ENCODE measurements around the gene OSBPL1A.

The OSBPL1A gene

DNA sequence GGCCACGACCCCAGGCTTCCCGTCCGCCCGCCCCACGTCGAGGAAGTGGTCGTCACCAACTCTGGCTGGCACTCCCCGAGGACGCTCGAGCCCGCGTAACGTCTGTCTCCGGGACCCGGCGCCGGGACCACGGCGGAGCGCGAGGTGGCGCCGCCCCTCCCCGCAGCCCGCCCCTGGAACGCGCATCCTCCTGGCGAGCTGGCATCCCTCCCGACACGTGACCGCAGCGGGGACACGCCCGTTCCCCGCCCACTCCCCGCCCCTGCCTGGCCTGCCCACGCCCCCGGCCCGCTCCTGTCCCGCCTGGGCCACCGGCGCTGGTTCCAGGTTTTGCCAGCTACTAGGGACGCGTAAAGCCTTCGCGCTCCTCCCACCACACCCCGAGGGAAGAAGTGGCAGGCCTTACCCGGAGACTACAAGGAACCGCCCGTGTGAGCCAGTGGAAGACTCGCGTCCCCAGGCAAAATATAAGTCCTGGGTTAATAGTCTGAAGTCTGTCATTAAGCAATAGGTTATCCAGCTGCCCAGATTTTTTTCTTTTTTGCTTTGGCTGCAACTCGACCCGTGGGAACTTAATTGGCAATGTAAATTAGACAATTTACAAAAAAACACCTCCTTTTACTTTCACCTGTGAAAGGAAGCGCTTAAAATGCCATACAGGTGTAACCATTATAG, at the start of gene OSBPL1A:
OSBPL1A (minus strand) TSS at position 131 of the 675 bp plus-strand sequence. CDS start 20,291 bp downstream, outside the sequence.
- peak; percentile 85 for DNase-seq

DNA sequence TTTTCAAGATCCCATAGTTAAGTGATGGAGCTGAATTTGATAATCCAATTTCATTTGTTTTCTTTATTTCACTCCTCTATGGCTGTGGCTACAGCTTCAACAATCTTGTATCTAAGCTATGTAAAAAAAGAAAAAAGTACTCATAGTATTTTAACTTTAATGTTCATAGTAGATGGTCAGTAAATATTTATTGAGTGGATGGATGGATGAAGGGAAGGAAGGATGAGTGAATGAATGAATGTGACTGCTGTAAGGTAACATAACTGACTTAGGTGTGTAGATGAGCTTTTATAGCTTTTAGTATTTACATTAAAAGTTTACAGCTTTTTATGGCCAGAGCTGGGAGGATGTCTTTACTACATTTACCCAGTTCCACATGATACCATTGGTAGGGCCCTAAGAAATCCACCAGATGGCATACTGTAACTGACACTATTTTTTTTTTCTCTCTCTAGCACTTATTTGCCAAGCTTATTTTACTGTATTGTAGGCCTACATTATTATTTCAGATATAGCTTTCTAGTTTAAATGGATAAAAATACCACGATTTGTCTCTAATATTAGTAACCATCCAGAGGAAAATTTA, 49.4 kb upstream of the OSBPL1A start:
- no peak for DNase-seq

DNA sequence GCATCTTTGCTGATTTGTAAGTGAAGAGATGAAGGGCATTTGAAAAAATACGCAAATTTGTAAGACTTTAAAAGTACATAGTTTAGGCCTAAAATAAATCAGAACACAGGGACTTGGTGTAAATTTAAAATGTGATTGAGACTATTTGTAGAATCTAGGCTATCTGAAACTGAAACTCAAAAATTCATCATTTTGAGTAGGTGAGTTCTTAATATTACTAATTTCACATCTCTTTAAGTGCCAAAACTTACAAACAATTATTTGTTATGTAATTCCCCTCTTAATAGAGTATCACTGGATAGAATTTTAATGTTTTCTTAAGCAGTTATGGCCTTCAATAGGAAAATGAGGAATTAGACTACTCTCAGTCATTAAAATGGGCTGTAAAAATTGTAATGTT, 48.8 kb upstream of the OSBPL1A start:
- no peak for DNase-seq

DNA sequence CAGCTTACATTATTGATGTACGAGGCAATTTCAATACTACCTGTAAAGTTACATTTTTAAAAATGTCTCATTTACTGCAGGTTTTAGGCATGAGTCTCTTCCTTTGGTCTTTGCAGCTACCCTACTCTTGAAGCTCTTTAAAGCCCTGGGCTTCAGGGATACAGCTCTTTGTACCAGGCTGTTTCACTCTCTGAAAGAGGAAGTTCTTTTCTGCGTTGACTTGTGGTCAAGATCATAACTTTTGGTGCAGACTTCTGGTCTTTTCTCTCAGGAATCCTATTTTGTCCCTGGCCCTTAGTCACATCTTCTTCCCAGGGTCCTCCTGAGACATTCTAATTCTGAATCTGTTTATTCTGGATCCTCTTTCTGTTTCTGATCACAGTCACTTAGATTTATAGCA, 46.2 kb upstream of the OSBPL1A start:
- peak; percentile 47 for DNase-seq

DNA sequence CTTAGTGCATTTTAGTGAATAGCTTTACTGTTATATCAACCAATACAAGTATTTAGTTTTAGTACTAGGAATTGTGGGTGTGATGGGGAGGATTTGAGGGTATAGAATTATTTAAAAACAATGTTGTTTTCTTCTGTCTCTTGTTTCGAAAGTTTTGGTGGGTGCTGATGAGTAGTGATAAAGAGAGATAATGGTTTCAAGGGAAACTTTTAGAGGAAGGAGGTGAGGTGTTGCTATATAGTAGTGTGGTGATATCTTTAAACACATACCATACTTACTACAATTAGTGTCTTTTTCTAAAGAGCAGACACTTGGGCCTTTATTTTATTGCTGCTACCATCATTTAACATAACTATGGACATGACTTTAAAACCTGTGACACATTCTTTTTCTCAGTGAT, 39.3 kb upstream of the OSBPL1A start:
- no peak for DNase-seq

DNA sequence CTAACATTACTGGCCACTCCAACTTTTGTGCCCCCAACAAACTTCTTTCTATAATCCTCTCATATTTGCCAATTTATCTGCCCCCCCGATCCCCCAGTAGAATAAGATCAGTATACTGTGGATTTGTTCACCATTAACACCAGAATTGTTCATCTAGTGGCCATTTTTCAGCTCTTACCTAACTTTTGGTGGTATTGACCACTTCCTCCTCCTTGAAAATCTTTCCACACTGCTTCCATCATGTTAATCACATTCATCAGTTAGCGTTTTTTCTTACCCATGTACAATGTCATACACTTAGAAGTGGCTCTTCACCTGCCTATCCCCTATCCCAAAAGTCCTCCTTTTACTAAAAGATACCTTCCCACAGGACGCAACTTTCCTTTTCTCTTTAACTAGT, 35.0 kb upstream of the OSBPL1A start:
- no peak for DNase-seq

DNA sequence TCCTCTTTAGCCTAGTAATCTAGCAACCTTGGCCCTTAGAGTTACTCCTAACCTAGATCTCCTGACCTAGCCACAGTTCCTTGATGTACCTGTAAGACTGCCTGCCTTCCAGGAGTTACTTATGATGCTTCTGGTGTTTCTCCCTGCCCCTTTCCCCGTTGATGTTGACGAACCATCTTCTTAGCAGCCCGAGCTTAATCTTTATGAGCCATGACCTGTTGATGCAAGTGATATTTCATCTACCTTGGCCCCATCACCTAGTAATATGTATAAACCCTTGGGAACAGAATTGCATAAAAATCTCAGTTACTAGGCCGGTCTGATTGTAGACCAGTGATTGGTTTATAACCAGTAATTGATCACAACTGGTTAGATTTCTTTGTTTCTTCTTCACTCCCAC, 31.6 kb upstream of the OSBPL1A start:
- DNase-seq = no peak

DNA sequence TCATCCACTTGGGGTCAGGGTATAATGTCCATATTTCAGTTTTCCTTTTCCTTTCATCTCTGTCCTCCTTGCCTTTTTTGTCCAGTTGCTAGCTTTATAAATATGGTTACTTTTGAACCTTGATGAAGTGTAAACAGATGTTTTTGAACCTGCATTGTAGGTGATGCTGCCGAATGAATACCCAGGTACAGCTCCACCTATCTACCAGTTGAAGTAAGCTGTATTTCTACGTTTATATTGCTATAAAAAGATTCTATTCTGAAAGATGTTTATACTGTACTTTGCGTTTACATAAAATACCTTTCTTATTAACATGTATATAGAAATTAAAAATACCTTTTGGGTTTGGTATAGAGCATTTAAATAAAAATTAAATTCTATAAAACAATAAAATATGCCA, 31.1 kb upstream of the OSBPL1A start:
- no peak for DNase-seq

DNA sequence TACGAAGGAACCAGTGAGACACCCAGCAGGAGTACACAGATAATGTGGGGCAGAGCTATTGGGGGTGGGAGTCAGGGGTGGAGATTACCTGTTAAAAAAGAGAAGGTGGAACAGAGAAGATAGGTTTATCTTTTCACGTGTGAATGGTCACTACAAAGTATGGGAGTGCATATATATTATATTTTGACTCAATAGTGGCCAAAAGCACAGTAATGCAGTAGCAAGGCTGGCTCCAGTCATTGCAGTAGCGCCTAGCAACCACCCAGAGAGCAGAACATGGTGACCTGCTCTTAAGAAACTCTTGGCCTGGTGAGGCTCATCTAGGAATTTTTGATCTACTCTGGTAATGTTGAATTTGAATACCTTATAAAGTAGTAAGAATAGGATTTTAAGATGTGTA, 29.9 kb upstream of the OSBPL1A start:
- no peak for DNase-seq

DNA sequence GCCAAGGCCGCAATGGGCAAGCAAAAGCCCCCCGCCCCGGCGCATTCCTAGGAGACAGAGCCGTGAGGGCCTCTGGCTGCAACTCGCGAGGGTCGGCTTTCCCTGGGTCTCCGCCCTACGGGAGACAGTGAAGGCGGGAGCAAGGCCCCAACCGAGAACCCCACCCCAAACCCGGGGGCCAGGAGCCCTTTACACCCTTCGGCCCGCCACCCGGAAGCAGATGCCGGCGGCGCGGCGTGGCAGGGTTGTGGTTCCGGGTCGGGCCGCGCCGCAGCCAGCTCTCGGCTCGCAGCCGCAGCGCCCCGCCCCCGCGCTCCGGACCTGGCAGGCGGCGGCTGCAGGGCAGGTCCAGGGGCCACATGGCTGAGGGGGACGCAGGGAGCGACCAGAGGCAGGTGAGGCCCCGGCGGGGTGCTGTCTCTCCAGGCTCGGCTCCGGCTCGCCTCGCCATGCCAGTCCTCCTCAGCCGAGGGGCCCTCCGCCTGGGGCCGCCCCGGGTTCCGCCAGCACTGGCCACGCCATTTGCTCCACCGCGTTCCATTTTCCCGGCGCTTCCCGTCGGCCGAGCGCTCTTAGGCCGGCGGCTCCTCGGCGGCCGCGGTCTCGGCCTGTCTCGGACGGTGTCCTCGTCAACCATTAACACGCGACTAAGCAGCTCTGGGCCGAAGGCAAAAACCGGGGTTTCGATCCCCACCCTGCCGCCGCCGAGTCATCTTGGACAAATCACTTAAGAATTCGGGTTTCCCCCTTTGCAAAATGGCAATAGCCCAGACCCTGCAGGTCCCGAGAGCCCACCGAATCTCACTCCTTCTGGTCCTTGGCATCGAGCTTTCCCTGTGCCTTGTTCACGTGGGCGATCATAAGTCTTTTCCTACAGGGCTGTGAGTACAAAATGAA, 29.0 kb upstream of the OSBPL1A start, which contains the start of gene IMPACT:
IMPACT (plus strand) TSS at position 273 of the 897 bp plus-strand sequence; CDS start at position 360, 87 bp downstream.
- peak; percentile 84 for DNase-seq

DNA sequence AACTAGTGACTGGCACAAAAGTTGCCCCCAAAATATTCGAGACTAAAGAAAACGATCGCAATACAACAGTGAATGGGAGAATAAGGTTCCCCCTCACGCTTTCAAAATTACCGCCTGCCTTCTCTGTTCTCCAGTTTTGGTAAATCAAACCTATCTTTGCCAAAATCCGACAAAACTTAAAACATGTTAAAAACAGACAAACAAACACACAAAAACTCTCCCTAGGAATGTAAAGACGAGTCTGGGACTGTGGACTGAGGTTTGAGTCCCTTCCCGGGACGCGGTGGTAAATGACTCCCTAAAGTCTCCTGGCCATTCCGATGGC, 28.4 kb upstream of the OSBPL1A start:
- DNase-seq = no peak

DNA sequence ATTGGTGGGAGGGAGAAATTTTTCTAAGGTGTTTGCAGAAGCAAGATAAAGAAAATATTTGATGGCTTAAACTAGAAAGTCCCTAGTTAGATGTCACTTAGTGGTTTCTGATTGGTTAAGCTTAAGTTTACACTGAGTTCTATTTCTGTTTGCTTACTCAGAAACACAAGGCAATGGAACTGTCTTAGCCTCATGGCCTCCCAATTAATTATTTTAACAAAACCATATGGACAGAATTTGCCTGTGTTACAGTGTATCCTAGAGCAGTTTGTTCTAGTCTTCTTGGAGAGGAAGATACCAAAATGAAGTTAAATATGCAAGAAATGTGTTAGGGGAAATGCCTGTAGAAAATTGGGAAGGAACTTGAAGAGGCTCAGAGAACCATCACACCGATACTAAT, 24.2 kb upstream of the OSBPL1A start:
- no peak for DNase-seq

DNA sequence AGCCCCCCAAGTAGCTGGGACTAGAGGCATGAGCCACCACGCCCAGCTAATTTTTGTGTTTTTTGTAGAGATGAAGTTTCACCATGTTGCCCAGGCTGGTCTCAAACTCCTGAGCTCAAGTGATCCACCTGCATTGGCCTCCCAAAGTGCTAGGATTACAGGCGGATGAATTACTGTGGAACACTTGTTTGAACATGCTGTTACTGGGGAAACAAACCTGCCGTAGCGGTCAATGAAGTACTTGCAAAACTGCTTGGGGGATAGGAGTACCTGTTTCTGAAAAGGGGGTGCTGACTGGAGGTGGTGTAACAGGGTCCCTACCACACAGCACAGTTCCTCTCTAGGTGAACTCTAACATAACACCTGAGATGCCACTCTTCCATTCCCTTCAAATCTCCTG, 22.9 kb upstream of the OSBPL1A start:
- no peak for DNase-seq

DNA sequence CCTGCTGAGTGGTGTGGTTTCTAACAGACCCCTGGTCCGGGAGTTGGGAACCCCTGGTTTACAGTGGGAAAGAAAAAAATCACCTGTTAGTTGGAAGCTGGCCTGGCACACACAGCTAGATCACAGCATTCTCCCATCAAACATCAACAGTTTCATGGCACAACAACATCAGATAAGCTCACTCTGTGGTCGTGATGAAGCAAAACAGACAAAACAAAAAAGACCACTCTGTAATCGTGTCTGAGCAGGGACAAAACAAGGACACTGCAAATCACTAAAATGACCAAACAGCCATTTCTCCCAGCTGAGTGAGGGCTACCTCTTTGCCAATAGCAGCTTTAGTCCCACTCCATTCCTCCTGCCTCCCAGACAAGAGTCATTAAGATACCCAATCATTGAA, 19.9 kb upstream of the OSBPL1A start:
- DNase-seq = no peak

DNA sequence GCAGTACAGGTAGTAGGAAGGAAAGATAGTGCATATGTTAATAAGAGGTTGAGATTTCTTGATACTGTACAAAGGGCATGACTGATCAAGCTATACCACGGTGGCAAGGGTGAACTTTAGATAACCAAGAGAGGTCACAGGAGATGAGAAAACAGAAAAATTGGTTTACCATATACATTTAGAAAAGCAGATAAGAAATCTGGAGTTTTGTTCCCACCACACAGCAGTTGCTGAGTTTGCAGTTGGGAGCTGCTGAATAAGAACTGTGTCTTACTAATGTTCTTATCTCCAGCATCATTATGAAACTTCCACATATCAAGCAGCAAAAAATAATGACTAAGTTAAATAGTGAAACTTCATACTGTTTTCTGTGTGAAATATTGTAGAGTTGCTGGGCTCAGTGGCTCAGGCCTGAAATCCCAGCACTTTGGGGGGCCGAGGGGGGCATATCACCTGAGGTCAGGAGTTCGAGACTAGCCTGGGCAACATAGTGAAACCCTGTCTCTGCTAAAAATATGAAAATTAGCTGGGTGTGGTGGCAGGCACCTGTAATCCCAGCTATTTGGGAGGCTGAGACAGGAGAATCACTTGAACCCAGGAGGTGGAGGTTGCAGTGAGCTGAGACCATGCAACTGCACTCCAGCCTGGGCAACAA, 16.9 kb upstream of the OSBPL1A start:
- DNase-seq = no peak

DNA sequence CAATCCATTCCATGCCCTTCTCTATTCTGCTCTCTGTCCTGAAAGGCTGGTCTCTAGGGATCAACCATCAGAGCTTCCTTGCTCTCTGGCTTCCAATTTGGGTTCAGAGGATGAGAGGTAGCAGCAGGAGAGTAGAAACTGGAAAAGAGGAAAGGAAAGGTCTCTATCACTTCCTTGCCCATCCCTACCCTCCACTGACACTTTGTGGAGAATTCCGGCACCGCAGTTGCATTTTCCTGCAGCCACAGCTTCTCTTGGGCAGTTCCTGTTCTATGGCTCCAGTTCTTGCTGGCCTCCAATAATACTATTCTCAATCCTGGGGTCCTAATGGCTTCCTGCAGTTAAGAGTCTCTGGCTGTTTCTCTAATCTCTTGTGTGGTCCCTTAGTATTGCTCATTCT, 15.5 kb upstream of the OSBPL1A start:
- DNase-seq = no peak

DNA sequence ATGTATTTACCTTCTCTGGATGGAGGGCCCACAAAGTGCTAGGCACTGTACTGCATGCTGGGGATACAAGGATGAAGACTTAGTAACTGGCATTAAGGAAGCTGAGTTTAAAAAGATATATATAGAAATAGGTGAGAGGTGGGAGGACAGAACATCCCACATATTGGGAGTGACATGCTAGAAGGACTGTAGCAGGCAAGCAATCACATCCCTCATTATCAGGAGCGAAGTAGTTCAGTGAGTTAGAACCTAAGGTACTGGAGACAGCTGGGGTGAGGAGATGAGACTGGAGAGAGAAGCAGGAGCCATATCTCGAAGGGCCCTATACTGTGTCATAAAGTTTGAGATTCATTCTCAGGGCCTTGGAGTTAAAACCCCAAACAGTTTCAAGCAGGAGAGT, 10.9 kb upstream of the OSBPL1A start:
- no peak for DNase-seq

DNA sequence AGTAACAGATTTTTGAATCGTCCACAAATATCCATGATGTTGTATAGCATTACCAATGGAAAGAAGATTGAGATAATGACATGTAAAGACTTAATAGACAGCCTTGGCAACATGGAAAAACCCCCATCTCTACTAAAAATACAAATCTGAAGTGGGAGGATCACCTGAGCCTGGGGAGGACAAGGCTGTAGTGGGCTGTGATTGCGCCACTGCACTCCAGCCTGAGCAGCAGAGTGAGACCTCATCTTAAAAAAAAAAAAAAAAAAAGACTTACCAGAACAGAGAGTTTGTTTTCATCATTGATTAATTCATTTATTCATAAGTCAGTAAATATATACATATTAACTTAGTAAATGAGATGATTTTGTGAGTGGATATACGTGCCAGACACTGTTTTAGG, 7.0 kb upstream of the OSBPL1A start:
- no peak for DNase-seq

DNA sequence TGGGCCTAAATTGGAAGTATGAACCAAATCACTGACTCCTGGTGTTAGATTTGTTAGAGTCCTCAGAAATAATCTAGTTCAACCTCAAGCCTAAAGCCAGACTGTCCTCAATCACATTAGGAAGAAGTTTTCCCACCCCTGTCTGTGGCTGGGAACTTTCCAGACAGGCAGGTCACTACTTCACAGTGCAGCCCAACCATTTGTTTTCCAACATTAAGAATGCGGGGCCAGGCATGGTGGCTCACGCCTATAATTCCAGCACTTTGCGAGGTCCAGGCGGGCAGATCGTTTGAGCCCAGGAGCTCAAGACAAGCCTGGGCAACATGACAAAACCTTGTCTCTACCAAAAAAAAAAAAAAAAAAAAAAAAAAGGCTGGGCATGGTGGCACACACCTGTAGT, 5.5 kb upstream of the OSBPL1A start:
- DNase-seq = no peak

DNA sequence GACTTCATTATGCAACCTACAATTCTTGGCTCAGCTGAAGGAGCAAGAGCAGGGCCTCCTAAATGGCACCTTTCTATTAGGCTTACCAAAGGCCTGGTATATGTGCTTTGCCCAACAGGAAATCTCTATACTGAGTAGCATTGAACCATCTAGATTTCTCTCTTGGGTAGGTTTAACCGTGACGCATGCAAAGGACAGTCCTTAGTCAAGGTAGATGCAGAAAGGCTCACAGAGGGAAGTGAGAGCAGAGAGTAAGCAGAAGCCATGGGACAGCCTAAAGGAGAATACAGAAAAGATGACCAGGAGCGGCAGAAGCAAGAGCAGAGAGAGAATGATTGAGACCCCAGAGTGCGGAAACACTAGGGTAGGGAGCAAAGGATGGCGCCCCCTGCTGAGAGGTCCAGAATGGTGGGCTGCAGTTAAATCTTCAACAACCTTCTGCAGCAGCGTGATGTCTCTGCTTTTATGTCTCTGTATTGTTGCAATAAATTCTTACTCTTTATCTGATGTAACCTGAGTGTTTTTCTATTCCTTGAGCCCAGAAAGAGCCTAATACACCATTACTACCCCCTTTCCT, 4.7 kb upstream of the OSBPL1A start:
- DNase-seq = no peak

DNA sequence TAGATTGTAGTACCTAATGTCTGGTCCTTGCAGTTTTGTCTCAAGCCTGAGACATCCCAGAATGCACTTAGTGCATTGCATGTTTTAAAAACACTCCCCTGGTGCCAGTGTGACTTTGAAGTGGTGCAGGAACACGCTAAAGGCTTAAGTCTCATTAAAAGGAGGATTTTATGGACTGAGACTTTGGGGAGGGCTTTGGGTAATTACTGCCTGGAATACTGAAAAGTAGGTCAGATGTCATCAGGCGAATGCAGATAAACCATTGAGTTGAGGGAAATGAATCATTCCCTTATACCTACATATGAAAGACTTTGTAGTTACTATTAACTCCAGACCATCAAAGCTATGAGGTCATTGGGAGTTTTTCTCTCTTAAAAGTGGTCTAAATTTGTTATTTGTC, 3.0 kb upstream of the OSBPL1A start:
- DNase-seq = no peak

DNA sequence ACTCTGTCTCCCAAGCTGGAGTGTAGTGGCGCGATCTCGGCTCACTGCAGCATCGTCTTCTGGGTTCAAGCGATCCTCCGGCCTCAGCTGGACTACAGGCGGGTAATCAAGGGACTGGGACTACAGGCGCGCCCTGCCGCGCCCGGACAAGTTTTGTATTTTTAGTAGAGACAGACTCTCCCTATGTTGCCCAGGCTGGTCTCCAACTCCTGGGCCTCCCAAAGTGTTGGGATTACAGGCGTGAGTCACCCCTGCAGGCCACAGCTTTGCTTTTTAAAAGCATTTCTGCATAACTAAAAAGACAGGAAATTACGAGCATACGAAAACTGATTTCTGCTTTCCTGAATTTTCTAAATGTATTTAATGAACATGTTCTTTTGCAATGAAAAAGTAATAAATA, 916 bp upstream of the OSBPL1A start:
- no peak for DNase-seq

DNA sequence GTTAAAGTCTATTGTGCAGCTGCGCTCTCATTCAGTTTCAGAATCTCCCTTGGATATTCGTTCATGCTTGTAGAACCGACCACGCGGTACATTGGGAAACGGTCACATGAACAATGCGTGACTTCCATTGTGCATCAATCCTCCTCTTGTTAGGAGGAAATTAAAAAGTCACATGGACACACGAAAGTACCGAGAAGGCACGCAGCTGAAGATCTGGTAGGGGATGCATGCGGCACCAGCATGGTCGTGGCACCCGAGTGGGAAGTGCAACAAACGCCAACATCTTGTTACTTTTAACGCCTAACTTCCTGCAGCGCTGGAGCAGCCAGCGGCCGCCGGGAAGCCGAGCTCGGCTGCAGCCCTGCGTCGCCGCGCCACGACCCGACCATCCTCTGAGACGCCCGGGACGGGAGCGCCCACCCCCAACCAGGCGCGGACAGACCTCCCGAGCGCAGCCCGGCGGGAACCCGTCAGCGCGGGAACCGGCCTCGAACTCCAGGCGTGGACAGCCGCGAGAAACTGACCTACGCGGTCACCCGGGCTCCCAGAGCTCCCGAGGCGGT, 412 bp downstream of the OSBPL1A start:
- peak; percentile 48 for DNase-seq

Data from KG1 (cell line).